MCF 10A (cell line): ENCODE measurements around the gene TULP4. TPM values are rescaled to one million over a fixed set of nuclear protein-coding genes. Genes with fewer than 3 reads are reported as not detected.

ENCODE experiments used
- BruUV-seq: library from RNA; stranded (reverse); fragments of 400-500 nt; replicated peaks from 2 replicates; lab custom pipeline; 2021; lab: Mats Ljungman, UMichigan
- CTCF ChIA-PET: fragments of 300-600 bp; sonication (Branson Sonifier 250); formaldehyde crosslinking; extraction: SDS; loops from one replicate; lab custom pipeline; 2021; ENCODE audit warnings: antibody characterized with exemption, inconsistent platforms; lab: Yijun Ruan, JAX
- POLR2A ChIA-PET: fragments of 300-600, 350-650 bp; sonication (Branson Sonifier 250); formaldehyde crosslinking; extraction: SDS; loops from one replicate; lab custom pipeline; 2020; ENCODE audit warnings: antibody characterized with exemption, inconsistent platforms; lab: Yijun Ruan, JAX
- DNase-seq: peaks from one replicate; pipeline ENCODE4 v3.0.0-alpha.2; 2018; ENCODE audit not compliant: unreplicated experiment
- H3K27ac Mint-ChIP-seq: one replicate; pipeline ENCODE4 v1.8.0; 2022; ENCODE audit warnings: mild to moderate bottlenecking, low read depth, mixed read lengths; ENCODE audit not compliant: unreplicated experiment
- H3K27me3 Mint-ChIP-seq: one replicate; pipeline ENCODE4 v1.8.0; 2022; ENCODE audit warnings: mixed read lengths; ENCODE audit not compliant: insufficient read depth, unreplicated experiment
- H3K36me3 Mint-ChIP-seq: one replicate; pipeline ENCODE4 v1.8.0; 2022; ENCODE audit warnings: mild to moderate bottlenecking, moderate library complexity, mixed read lengths; ENCODE audit not compliant: insufficient read depth, unreplicated experiment
- H3K4me1 Mint-ChIP-seq: one replicate; pipeline ENCODE4 v1.8.0; 2022; ENCODE audit warnings: mixed read lengths; ENCODE audit not compliant: insufficient read depth, unreplicated experiment
- H3K4me3 Mint-ChIP-seq: one replicate; pipeline ENCODE4 v1.8.0; 2022; ENCODE audit warnings: mild to moderate bottlenecking, moderate library complexity, mixed read lengths; ENCODE audit not compliant: unreplicated experiment
- H3K9me3 Mint-ChIP-seq: one replicate; pipeline ENCODE4 v1.8.0; 2022; ENCODE audit warnings: mixed read lengths; ENCODE audit not compliant: unreplicated experiment
- CTCF ChIP-seq: fragments of 200-600 bp; IDR thresholded peaks from one replicate; pipeline ENCODE4 v1.8.0; 2022; ENCODE audit warnings: antibody characterized with exemption, mild to moderate bottlenecking; ENCODE audit not compliant: unreplicated experiment
- intact Hi-C: fragments of 100-400 bp; cut with micrococcal nuclease; formaldehyde crosslinking; loops from 2 replicates; pipeline ENCODE4 v1.14.1; 2022
- total RNA-seq: library from RNA; stranded (reverse); gene quantifications from 2 replicates; pipeline ENCODE4 v1.2.3, GENCODE V29; 2022

The TULP4 gene
- total RNA-seq, 1 experiment from 2014 or later, result 64.2 TPM

- intact Hi-C loops, result no loop called here
- POLR2A ChIA-PET, result interaction anchor here (0.5 to 0.6 kb wide), 2 partner anchors 30 to 111 kb away, joined by 3 to 4 read pairs; no protein-coding TSS in a partner anchor
- Mint-ChIP-seq H3K9me3 (no peaks in the 10 kb centered on the region), H3K4me3 (no peak overlapping the region), H3K4me1 (no peaks in the 10 kb centered on the region), H3K27ac (peak overlapping the region; percentile 70), H3K36me3 (peaks cover 24% of the 10 kb centered on the region), H3K27me3 (no peaks in the 10 kb centered on the region)
- no peak for DNase-seq
- BruUV-seq, result no TSS peak
- CTCF ChIA-PET, result interaction anchor here (0.5 to 0.9 kb wide), 3 partner anchors 11 to 221 kb away, joined by 3 to 4 read pairs (median 3); no protein-coding TSS in a partner anchor
- no peak for TF ChIP-seq CTCF
These were observed 130.0 kb downstream of the TULP4 start for GRCh38 chr6:158442306-158442705.

GRCh38 chr6:158445426-158446085, 133.3 kb downstream of the TULP4 start:
- Mint-ChIP-seq H3K4me3 (no peak overlapping the region), H3K4me1 (no peaks in the 10 kb centered on the region), H3K36me3 (peaks cover 31% of the 10 kb centered on the region), H3K27ac (peak overlapping the region; percentile 76), H3K27me3 (no peaks in the 10 kb centered on the region), H3K9me3 (no peaks in the 10 kb centered on the region)
- BruUV-seq, result no TSS peak
- intact Hi-C loops, result no loop called here
- ChIA-PET POLR2A (interaction anchor here (0.6 kb wide), 1 partner anchor 647 kb away, joined by 3 read pairs; no protein-coding TSS in a partner anchor), CTCF (no interaction called here)
- DNase-seq, result no peak
- TF ChIP-seq CTCF, result no peak

DNA sequence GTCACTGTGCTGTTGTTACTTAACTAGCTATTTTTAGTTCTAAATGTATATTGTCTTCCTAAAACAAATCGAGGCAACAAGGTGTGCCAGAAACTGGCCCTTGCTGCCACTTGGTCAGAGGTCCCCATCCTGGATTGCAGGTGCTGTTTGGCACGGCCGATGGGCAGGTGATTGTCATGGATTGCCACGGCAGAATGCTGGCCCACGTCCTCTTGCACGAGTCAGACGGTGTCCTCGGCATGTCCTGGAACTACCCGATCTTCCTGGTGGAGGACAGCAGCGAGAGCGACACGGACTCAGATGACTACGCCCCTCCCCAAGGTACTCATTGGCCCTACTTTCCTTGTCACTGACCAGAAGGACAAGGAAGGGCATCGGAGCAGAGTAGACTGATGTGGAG, 136.6 kb downstream of the TULP4 start:
- H3K27me3 Mint-ChIP-seq, result no peaks in the 10 kb centered on the region
- no peak overlapping the region for H3K4me3 Mint-ChIP-seq
- CTCF ChIA-PET, result interaction anchor here (0.6 kb wide), 1 partner anchor 59 kb away, joined by 3 read pairs; no protein-coding TSS in a partner anchor
- H3K4me1 Mint-ChIP-seq, result peaks cover 10% of the 10 kb centered on the region
- no peak for DNase-seq
- no peak for TF ChIP-seq CTCF
- no TSS peak for BruUV-seq
- POLR2A ChIA-PET, result no interaction called here
- no peak overlapping the region for H3K27ac Mint-ChIP-seq
- intact Hi-C loops, result no loop called here
- H3K9me3 Mint-ChIP-seq, result no peaks in the 10 kb centered on the region
- H3K36me3 Mint-ChIP-seq, result peaks cover 29% of the 10 kb centered on the region

DNA sequence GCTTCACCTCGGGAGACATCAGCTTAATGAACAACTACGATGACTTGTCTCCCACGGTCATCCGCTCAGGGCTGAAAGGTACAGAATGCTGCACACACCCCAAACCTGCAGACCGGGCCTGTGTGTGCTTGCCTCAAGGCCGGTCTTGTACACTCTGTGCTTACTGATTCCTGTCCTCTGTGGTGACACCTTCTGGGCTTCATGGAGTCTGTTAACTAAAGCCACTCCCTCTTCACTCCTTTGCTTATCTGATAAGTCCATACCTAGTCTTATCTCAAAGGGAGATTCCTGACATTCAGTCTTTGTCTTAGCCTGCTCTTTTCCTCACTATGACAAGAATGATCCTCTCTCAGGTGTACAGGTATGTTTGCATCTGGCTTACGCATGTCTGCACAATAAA, 139.9 kb downstream of the TULP4 start:
- Mint-ChIP-seq H3K27me3 (no peaks in the 10 kb centered on the region), H3K9me3 (no peaks in the 10 kb centered on the region), H3K4me3 (no peak overlapping the region), H3K4me1 (peaks cover 10% of the 10 kb centered on the region), H3K36me3 (peaks cover 43% of the 10 kb centered on the region), H3K27ac (peak overlapping the region; percentile 29)
- CTCF ChIA-PET, result interaction anchor here (0.6 kb wide), 1 partner anchor 100 kb away, joined by 3 read pairs; no protein-coding TSS in a partner anchor
- no peak for TF ChIP-seq CTCF
- intact Hi-C loops, result no loop called here
- DNase-seq, result no peak
- no TSS peak for BruUV-seq
- POLR2A ChIA-PET, result interaction anchor here (1.0 kb wide), 1 partner anchor 152 kb away, joined by 3 read pairs; no protein-coding TSS in a partner anchor
